ENCODE results near the gene CTDSP1. TPM values are rescaled to one million over a fixed set of nuclear protein-coding genes. Genes with fewer than 3 reads are reported as not detected.

CTDSP1 gene
- total and polyA plus RNA-seq, 2 donors (not counting 1 experiment from before 2014, with no cell fraction given): 99.8 to 207 TPM

DNA sequence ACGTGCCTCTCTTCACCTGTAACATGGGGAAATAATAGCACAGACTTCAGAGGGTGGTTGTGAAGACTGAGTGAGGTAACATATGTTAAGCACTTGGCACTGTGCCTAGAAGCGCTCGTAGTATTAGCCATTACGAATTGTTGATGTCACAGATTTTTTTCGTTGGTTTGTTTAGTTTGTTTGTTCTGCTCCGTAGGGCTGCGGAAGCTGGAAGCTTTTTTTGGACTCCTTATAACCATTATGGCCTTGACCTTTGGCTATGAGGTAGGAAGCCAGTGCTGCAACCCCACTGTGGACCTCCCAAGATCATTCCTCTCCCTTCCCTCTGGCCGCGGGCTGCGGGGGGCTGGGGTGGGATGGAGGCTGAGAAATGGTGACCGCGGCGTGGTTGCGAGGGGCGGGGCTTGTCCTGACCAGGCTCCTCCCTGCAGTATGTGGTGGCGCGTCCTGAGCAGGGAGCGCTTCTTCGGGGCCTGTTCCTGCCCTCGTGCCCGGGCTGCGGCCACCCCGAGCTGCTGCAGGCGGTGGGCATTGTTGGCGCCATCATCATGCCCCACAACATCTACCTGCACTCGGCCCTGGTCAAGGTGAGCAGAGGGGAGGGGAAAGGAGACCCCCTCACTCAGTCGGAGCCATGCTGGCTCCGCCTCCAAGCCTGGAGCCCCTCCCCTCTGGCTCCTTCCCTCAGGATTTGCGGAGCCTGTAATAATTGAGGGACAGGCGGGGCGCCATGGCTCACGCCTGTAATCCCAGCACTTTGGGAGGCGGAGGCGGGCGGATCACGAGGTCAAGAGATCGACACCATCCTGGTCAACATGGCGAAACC is 12.1 kb upstream of the CTDSP1 start:
- no peaks in the 10 kb centered on the region for H3K9me3 Mint-ChIP-seq (ENCODE audit: insufficient read depth)
- no peaks in the 10 kb centered on the region for H3K36me3 ChIP-seq (replicated peaks in 1 of 2; ENCODE audit: control extremely low read depth in 1 of 2, control insufficient read depth in 1 of 2, extremely low read depth in 1 of 2, insufficient read depth in 2 of 2, low read length in 1 of 2)
- peak overlapping the region; percentile 76 for H3K4me3 Mint-ChIP-seq
- peak overlapping the region; percentile 77 for H2AFZ ChIP-seq (ENCODE audit: insufficient read depth, low read depth, low read length, poor library complexity, severe bottlenecking)
- H3K27me3 ChIP-seq (replicated peaks in 1 of 4; ENCODE audit: control extremely low read depth in 1 of 4, control insufficient read depth in 3 of 4, insufficient read depth in 4 of 4, low read length in 3 of 4): peaks cover 0 to 16% (median 0%) of the 10 kb centered on the region in 4 experiments
- H4K20me1 ChIP-seq (ENCODE audit: control insufficient read depth, insufficient read depth, low read length, poor library complexity, severe bottlenecking): no peaks in the 10 kb centered on the region
- CTCF ChIA-PET: interaction anchor here (0.9 to 1.0 kb wide), 2 partner anchors 9 to 115 kb away, joined by 3 to 4 read pairs; no protein-coding TSS in a partner anchor
- peaks cover 10% of the 10 kb centered on the region for H3K4me1 Mint-ChIP-seq
- peak overlapping the region in 4 of 5 experiments; percentile 19 to 35 (median 31) for H3K4me3 ChIP-seq (ENCODE audit: control extremely low read depth in 1 of 5, extremely low read depth in 1 of 5, insufficient read depth in 1 of 5, low read depth in 2 of 5, low read length in 4 of 5)
- H3K79me2 ChIP-seq (ENCODE audit: control insufficient read depth, insufficient read depth, low read length): no peaks in the 10 kb centered on the region
- peaks cover 6 to 7% of the 10 kb centered on the region in 2 donors for H3K4me1 ChIP-seq (ENCODE audit: control insufficient read depth in 2 of 2, insufficient read depth in 2 of 2, low read length in 2 of 2)
- peaks cover 2% of the 10 kb centered on the region for H3K27me3 Mint-ChIP-seq
- ATAC-seq (ENCODE audit: low read depth): peak; percentile 77
- no peak overlapping the region for H3K27ac ChIP-seq (ENCODE audit: low read length in 2 of 2)
- H3K4me2 ChIP-seq (replicated peaks; ENCODE audit: low read depth, low read length, poor library complexity, severe bottlenecking): peak overlapping the region; percentile 77
- peak; percentile 50 for DNase-seq
- 21% methylated on average over 18 of the region's 38 CpGs for WGBS (ENCODE audit: insufficient coverage)
- peak overlapping the region; percentile 47 for H3K9ac ChIP-seq (ENCODE audit: low read length)
- POLR2A ChIA-PET: no interaction called here
- no peak overlapping the region for H3K27ac Mint-ChIP-seq
- TF ChIP-seq, protein P1, sequence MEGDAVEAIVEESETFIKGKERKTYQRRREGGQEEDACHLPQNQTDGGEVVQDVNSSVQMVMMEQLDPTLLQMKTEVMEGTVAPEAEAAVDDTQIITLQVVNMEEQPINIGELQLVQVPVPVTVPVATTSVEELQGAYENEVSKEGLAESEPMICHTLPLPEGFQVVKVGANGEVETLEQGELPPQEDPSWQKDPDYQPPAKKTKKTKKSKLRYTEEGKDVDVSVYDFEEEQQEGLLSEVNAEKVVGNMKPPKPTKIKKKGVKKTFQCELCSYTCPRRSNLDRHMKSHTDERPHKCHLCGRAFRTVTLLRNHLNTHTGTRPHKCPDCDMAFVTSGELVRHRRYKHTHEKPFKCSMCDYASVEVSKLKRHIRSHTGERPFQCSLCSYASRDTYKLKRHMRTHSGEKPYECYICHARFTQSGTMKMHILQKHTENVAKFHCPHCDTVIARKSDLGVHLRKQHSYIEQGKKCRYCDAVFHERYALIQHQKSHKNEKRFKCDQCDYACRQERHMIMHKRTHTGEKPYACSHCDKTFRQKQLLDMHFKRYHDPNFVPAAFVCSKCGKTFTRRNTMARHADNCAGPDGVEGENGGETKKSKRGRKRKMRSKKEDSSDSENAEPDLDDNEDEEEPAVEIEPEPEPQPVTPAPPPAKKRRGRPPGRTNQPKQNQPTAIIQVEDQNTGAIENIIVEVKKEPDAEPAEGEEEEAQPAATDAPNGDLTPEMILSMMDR (IDR thresholded peaks at IDR 0.05): no peak
- no peak for TF ChIP-seq EZH2 (IDR thresholded peaks at IDR 0.05; ENCODE audit: borderline replicate concordance, insufficient read depth, low read depth, low read length, poor library complexity, severe bottlenecking)
- H3K9me3 ChIP-seq (ENCODE audit: control extremely low read depth in 1 of 3, control insufficient read depth in 2 of 3, insufficient read depth in 1 of 3, low read length in 2 of 3): peaks cover 0 to 5% (median 0%) of the 10 kb centered on the region in 3 donors
- intact Hi-C loops (cut with micrococcal nuclease): no loop called here

Data from B cell (primary cell).